CD4-positive, alpha-beta T cell (primary cell): ENCODE measurements around the gene PAF1. TPM values are rescaled to one million over a fixed set of nuclear protein-coding genes. Genes with fewer than 3 reads are reported as not detected.

Experiments used
- ATAC-seq: fragments of 200-7000 bp; cut with Tn5 transposase; one replicate; pipeline ENCODE4 v1.10.0; 2022; ENCODE audit warnings: mild to moderate bottlenecking; ENCODE audit not compliant: poor library complexity
- CTCF ChIA-PET: fragments of 350-600 bp; sonication (Branson Sonifier 250); formaldehyde crosslinking; loops from one replicate; lab custom pipeline; 2021; ENCODE audit warnings: antibody characterized with exemption, inconsistent platforms; lab: Charles Lee
- POLR2A ChIA-PET: fragments of 350-600 bp; sonication (Branson Sonifier 250); formaldehyde crosslinking; loops from one replicate; lab custom pipeline; 2021; ENCODE audit warnings: antibody characterized with exemption, inconsistent platforms; lab: Charles Lee
- DNase-seq, 14 experiments: peaks; one replicate each; pipeline ENCODE4 v3.0.0-alpha.2; 2013 to 2020; ENCODE audit warnings: mixed read lengths in 2 of 14
- H3K27ac ChIP-seq, 2 donors: one replicate each; pipeline versions ENCODE4 v1.5.1 to v1.7.0; 2013; ENCODE audit warnings: low read length in 2 of 2, low read depth in 1 of 2, mild to moderate bottlenecking in 1 of 2
- H3K27me3 ChIP-seq, 2 experiments: 1 replicate in 1 of 2; 2 replicates in 1 of 2; pipeline versions ENCODE4 v1.6.1 to v1.7.0; 2013; ENCODE audit warnings: low read length in 2 of 2, control low read depth in 1 of 2, mild to moderate bottlenecking in 1 of 2, moderate library complexity in 1 of 2; ENCODE audit not compliant: insufficient read depth in 2 of 2, control insufficient read depth in 1 of 2
- H3K36me3 ChIP-seq: one replicate; pipeline ENCODE4 v1.6.1; 2013; ENCODE audit warnings: low read length, control low read depth; ENCODE audit not compliant: insufficient read depth
- H3K4me1 ChIP-seq: one replicate; pipeline ENCODE4 v1.6.1; 2013; ENCODE audit warnings: low read length, control low read depth; ENCODE audit not compliant: insufficient read depth
- H3K4me3 ChIP-seq: one replicate; pipeline ENCODE4 v1.5.1; 2013; ENCODE audit warnings: mild to moderate bottlenecking, low read length, moderate library complexity
- H3K9me3 ChIP-seq, 2 experiments: 1 replicate in 1 of 2; 2 replicates in 1 of 2; pipeline versions ENCODE4 v1.6.1 to v1.7.0; 2013; ENCODE audit warnings: low read length in 2 of 2, mild to moderate bottlenecking in 2 of 2, control low read depth in 1 of 2, moderate library complexity in 1 of 2; ENCODE audit not compliant: control insufficient read depth in 1 of 2, insufficient read depth in 1 of 2
- H3K27ac Mint-ChIP-seq: one replicate; pipeline ENCODE4 v1.8.0; 2020; ENCODE audit warnings: mixed read lengths
- H3K27me3 Mint-ChIP-seq: one replicate; pipeline ENCODE4 v1.8.0; 2021; ENCODE audit warnings: mixed read lengths
- H3K36me3 Mint-ChIP-seq: one replicate; pipeline ENCODE4 v1.8.0; 2021; ENCODE audit warnings: low read depth, mixed read lengths
- H3K4me1 Mint-ChIP-seq: one replicate; pipeline ENCODE4 v1.8.0; 2021; ENCODE audit warnings: low read depth, mixed read lengths
- H3K4me3 Mint-ChIP-seq: one replicate; pipeline ENCODE4 v1.8.0; 2020; ENCODE audit warnings: mild to moderate bottlenecking, mixed read lengths
- H3K9me3 Mint-ChIP-seq: one replicate; pipeline ENCODE4 v1.8.0; 2020; ENCODE audit warnings: mixed read lengths
- CTCF ChIP-seq: fragments of 200-600 bp; IDR thresholded peaks from one replicate; pipeline ENCODE4 v1.8.0; 2022; ENCODE audit warnings: antibody characterized with exemption, mild to moderate bottlenecking
- intact Hi-C, 2 experiments: fragments of 100-400 bp; cut with DNase I in 1 of 2; cut with micrococcal nuclease in 1 of 2; formaldehyde crosslinking; loops; one replicate each; pipeline versions ENCODE4 v1.15.1 to v1.9.0; 2023 to 2025; cut with DNase I, micrococcal nuclease
- total RNA-seq, 174 experiments: library from RNA in 2 of 174; stranded (reverse) in 2 of 174; gene quantifications; one replicate each; pipeline ENCODE4 v1.2.3 and lab custom pipeline; 2021 to 2026

The PAF1 gene
- total RNA-seq, 2 experiments from 2014 or later = 99.6 to 101 TPM

GRCh38 chr19:39382991-39383828 lies 7.7 kb downstream of the PAF1 start:
- H3K27me3 ChIP-seq = no peaks in the 10 kb centered on the region
- no peaks in the 10 kb centered on the region for H3K9me3 ChIP-seq
- POLR2A ChIA-PET = interaction anchor here (0.9 to 1.2 kb wide), 2 partner anchors 9 to 29 kb away, joined by 3 to 4 read pairs; partner anchors contain the start of gene PLEKHG2
- Mint-ChIP-seq H3K36me3 (peaks cover 94% of the 10 kb centered on the region), H3K27me3 (no peaks in the 10 kb centered on the region), H3K4me1 (no peaks in the 10 kb centered on the region), H3K4me3 (no peak overlapping the region), H3K27ac (peak overlapping the region; percentile 30), H3K9me3 (no peaks in the 10 kb centered on the region)
- H3K4me3 ChIP-seq = no peak overlapping the region
- intact Hi-C loops = no loop called here
- ATAC-seq (no peak), DNase-seq (no peak)
- H3K36me3 ChIP-seq = peaks cover 89% of the 10 kb centered on the region
- no peak for TF ChIP-seq CTCF
- no peaks in the 10 kb centered on the region for H3K4me1 ChIP-seq
- CTCF ChIA-PET = no interaction called here
- no peak overlapping the region for H3K27ac ChIP-seq

GRCh38 chr19:39381910-39382611 lies 8.8 kb downstream of the PAF1 start:
- Mint-ChIP-seq H3K27ac (peak overlapping the region; percentile 39), H3K4me1 (no peaks in the 10 kb centered on the region), H3K36me3 (peaks cover 97% of the 10 kb centered on the region), H3K27me3 (no peaks in the 10 kb centered on the region), H3K4me3 (no peak overlapping the region), H3K9me3 (no peaks in the 10 kb centered on the region)
- H3K27me3 ChIP-seq = no peaks in the 10 kb centered on the region
- intact Hi-C loops = no loop called here
- DNase-seq (no peak), ATAC-seq (no peak)
- ChIA-PET POLR2A (interaction anchor here (0.9 to 1.2 kb wide), 2 partner anchors 10 to 30 kb away, joined by 3 to 4 read pairs; partner anchors contain the start of gene PLEKHG2), CTCF (no interaction called here)
- no peak for TF ChIP-seq CTCF
- H3K36me3 ChIP-seq = peaks cover 89% of the 10 kb centered on the region
- H3K9me3 ChIP-seq = no peaks in the 10 kb centered on the region
- no peak overlapping the region for H3K27ac ChIP-seq
- H3K4me1 ChIP-seq = no peaks in the 10 kb centered on the region
- H3K4me3 ChIP-seq = no peak overlapping the region

GRCh38 chr19:39380521-39381502 lies 10.1 kb downstream of the PAF1 start:
- CTCF ChIA-PET = no interaction called here

More at GRCh38 chr19:39380521-39381502, 10.1 kb downstream of the PAF1 start:
- POLR2A ChIA-PET = no interaction called here
- Histone ChIP-seq H3K27me3 (no peaks in the 10 kb centered on the region), H3K4me1 (no peaks in the 10 kb centered on the region), H3K9me3 (no peaks in the 10 kb centered on the region), H3K36me3 (peaks cover 89% of the 10 kb centered on the region), H3K27ac (no peak overlapping the region), H3K4me3 (no peak overlapping the region)
- Mint-ChIP-seq H3K4me1 (no peaks in the 10 kb centered on the region), H3K9me3 (no peaks in the 10 kb centered on the region), H3K27ac (no peak overlapping the region), H3K4me3 (no peak overlapping the region), H3K27me3 (no peaks in the 10 kb centered on the region), H3K36me3 (peaks cover 97% of the 10 kb centered on the region)
- ATAC-seq (no peak), DNase-seq (no peak)
- intact Hi-C loops = no loop called here
- no peak for TF ChIP-seq CTCF
